Stomach (tissue), 4 donors: Measurements from ENCODE around the gene TBC1D26.
"Not testable (repeated sequence)": the region's sequence is repeated elsewhere in the genome, so short reads cannot be mapped to it uniquely, and the experiment has no call there.

Source experiments
- CTCF ChIP-seq, 7 experiments: fragments of 450-650 bp in 4 of 7; fragments of 200-600 bp in 3 of 7; sonication (generic) in 3 of 7; IDR thresholded peaks; one replicate each; pipeline ENCODE4 v1.5.1; 2016 to 2019; ENCODE audit warnings: antibody characterized with exemption in 7 of 7, control low read depth in 2 of 7, mild to moderate bottlenecking in 1 of 7
- EP300 ChIP-seq: sonication (generic); formaldehyde crosslinking; IDR thresholded peaks from one replicate; pipeline ENCODE4 v1.6.1; 2017; ENCODE audit warnings: antibody characterized with exemption
- POLR2A ChIP-seq, 4 donors: fragments of 450-650 bp; IDR thresholded peaks; one replicate each; pipeline ENCODE4 v1.6.1; 2016; ENCODE audit warnings: antibody characterized with exemption in 4 of 4, control low read depth in 2 of 4, mild to moderate bottlenecking in 1 of 4, moderate library complexity in 1 of 4

GRCh38 chr17:15733174-15733789, 1.2 kb downstream of the TBC1D26 start:
- not testable (repeated sequence) for TF ChIP-seq POLR2A (IDR thresholded peaks at IDR 0.05); CTCF (IDR thresholded peaks at IDR 0.05); EP300
